Right ventricle myocardium inferior (tissue), 1 donor: Measurements from ENCODE around the gene CDKL2. TPM values are rescaled to one million over a fixed set of nuclear protein-coding genes. Genes with fewer than 3 reads are reported as not detected.
"Not testable (repeated sequence)": the region's sequence is repeated elsewhere in the genome, so short reads cannot be mapped to it uniquely, and the experiment has no call there.

Experiments
- ATAC-seq: fragments of 200-7000 bp; cut with Tn5 transposase; one replicate; pipeline ENCODE4 v1.9.1; 2020; ENCODE audit warnings: mild to moderate bottlenecking, moderate library complexity
- DNase-seq: peaks from one replicate; pipeline ENCODE4 v3.0.0; 2021; ENCODE audit errors: missing footprints
- intact Hi-C: fragments of 100-400 bp; cut with DNase I; formaldehyde crosslinking; loops from one replicate; pipeline ENCODE4 v1.11.0; 2022
- long read RNA-seq: library from polyadenylated mRNA; unstranded; transcript quantifications from one replicate; pipeline ENCODE4 v2.0.0, GENCODE V29; 2021
- total RNA-seq: library from RNA; stranded (reverse); fragmentation: NEBNext Ultra II Directional; extraction: Animal tissue kit (Norgen Biotek cat#: 25700); gene quantifications from one replicate; pipeline ENCODE4 v1.2.1, GENCODE V29; 2021
- donor health status: DM: no; HTN: yes; CAD: no; lungs with severe emphysema.

CDKL2 gene
- total RNA-seq: 0.11 TPM
- long read RNA-seq: 0 reads

- ATAC-seq (peak; percentile 94), DNase-seq (peak; percentile 93)
- intact Hi-C loops: no loop called here
Measured at GRCh38 chr4:75630174-75630936, at the start of gene CDKL2. Gene CDKL2 (minus strand): TSS chr4:75630528. CDS start chr4:75625988, 4,540 bp downstream.

- no peak for ATAC-seq
- intact Hi-C loops: no loop called here
- no peak for DNase-seq
Measured at GRCh38 chr4:75678965-75679364, 48.6 kb upstream of the CDKL2 start.

- intact Hi-C loops: no loop called here
- DNase-seq: no peak
- no peak for ATAC-seq
Measured at GRCh38 chr4:75678473-75678872, 48.1 kb upstream of the CDKL2 start.

- no peak for ATAC-seq
- intact Hi-C loops: no loop called here
Measured at GRCh38 chr4:75675004-75675531, 44.7 kb upstream of the CDKL2 start.

GRCh38 chr4:75673959-75674328 lies 43.6 kb upstream of the CDKL2 start:
- no peak for DNase-seq

More at GRCh38 chr4:75675004-75675531, 44.7 kb upstream of the CDKL2 start:
- no peak for DNase-seq

GRCh38 chr4:75673027-75673958 lies 43.0 kb upstream of the CDKL2 start, which contains the start of gene G3BP2:
Gene G3BP2 (minus strand): TSS chr4:75673411. CDS start chr4:75662025, 11,386 bp downstream.
- intact Hi-C loops: loop anchor here (1.0 to 5.0 kb wide), 2 partner anchors 51 to 161 kb away; partner anchors contain the start of genes RCHY1, THAP6 and USO1
- peak; percentile 99 for ATAC-seq
- DNase-seq: peak; percentile 99

More at GRCh38 chr4:75673959-75674328, 43.6 kb upstream of the CDKL2 start:
- no peak for ATAC-seq
- intact Hi-C loops: loop anchor here (1.0 to 5.0 kb wide), 2 partner anchors 50 to 162 kb away; partner anchors contain the start of genes RCHY1, THAP6 and USO1

- intact Hi-C loops: loop anchor here (1.0 to 5.0 kb wide), 2 partner anchors 52 to 160 kb away; partner anchors contain the start of genes RCHY1, THAP6 and USO1
- peak; percentile 87 for DNase-seq
- peak; percentile 23 for ATAC-seq
Measured at GRCh38 chr4:75672461-75673026, 42.2 kb upstream of the CDKL2 start.

- DNase-seq: no peak
- no peak for ATAC-seq
- intact Hi-C loops: loop anchor here (5.0 kb wide), 1 partner anchor 160 kb away; the partner anchor contains the start of genes RCHY1 and THAP6
Measured at GRCh38 chr4:75671802-75672421, 41.6 kb upstream of the CDKL2 start.

GRCh38 chr4:75668596-75668995 lies 38.3 kb upstream of the CDKL2 start:
- DNase-seq (no peak), ATAC-seq (no peak)
- intact Hi-C loops: no loop called here

- ATAC-seq, DNase-seq, intact Hi-C loops: not testable (repeated sequence)
Measured at GRCh38 chr4:75667636-75668035, 37.3 kb upstream of the CDKL2 start.

GRCh38 chr4:75666299-75666698 lies 36.0 kb upstream of the CDKL2 start:
- DNase-seq (no peak), ATAC-seq (no peak)
- intact Hi-C loops: no loop called here

GRCh38 chr4:75664604-75665003 lies 34.3 kb upstream of the CDKL2 start:
- DNase-seq, ATAC-seq, intact Hi-C loops: not testable (repeated sequence)

GRCh38 chr4:75662626-75663025 lies 32.3 kb upstream of the CDKL2 start:
- DNase-seq (no peak), ATAC-seq (no peak)
- intact Hi-C loops: no loop called here

GRCh38 chr4:75660491-75660890 lies 30.2 kb upstream of the CDKL2 start:
- intact Hi-C loops: no loop called here
- no peak for ATAC-seq

GRCh38 chr4:75659512-75660031 lies 29.2 kb upstream of the CDKL2 start:
- no peak for ATAC-seq

More at GRCh38 chr4:75660491-75660890, 30.2 kb upstream of the CDKL2 start:
- no peak for DNase-seq

GRCh38 chr4:75658876-75659275 lies 28.5 kb upstream of the CDKL2 start:
- intact Hi-C loops: loop anchor here (10.0 kb wide), 1 partner anchor 186 kb away; no protein-coding TSS in a partner anchor

More at GRCh38 chr4:75659512-75660031, 29.2 kb upstream of the CDKL2 start:
- no peak for DNase-seq
- intact Hi-C loops: loop anchor here (10.0 kb wide), 1 partner anchor 185 kb away; no protein-coding TSS in a partner anchor

GRCh38 chr4:75655562-75655961 lies 25.2 kb upstream of the CDKL2 start:
- ATAC-seq (no peak), DNase-seq (no peak)
- intact Hi-C loops: loop anchor here (10.0 kb wide), 1 partner anchor 189 kb away; no protein-coding TSS in a partner anchor

More at GRCh38 chr4:75658876-75659275, 28.5 kb upstream of the CDKL2 start:
- no peak for DNase-seq
- no peak for ATAC-seq
